Suprapubic skin (tissue), 4 donors: ENCODE data around the gene CMSS1. TPM values are rescaled to one million over a fixed set of nuclear protein-coding genes. Genes with fewer than 3 reads are reported as not detected.

Experiments
- DNase-seq, 2 donors: peaks; one replicate each; pipeline ENCODE4 v3.0.0-alpha.2; 2019; ENCODE audit warnings: low spot score in 2 of 2
- H3K27ac ChIP-seq: fragments of 200-600 bp; sonication (generic); one replicate; pipeline ENCODE4 v1.5.1; 2019
- H3K27me3 ChIP-seq: fragments of 200-600 bp; sonication (generic); one replicate; pipeline ENCODE4 v1.5.1; 2019
- H3K36me3 ChIP-seq: fragments of 200-600 bp; sonication (generic); one replicate; pipeline ENCODE4 v1.5.1; 2019
- H3K4me1 ChIP-seq: fragments of 200-600 bp; sonication (generic); one replicate; pipeline ENCODE4 v1.5.1; 2019
- H3K4me3 ChIP-seq: fragments of 200-600 bp; sonication (generic); one replicate; pipeline ENCODE4 v1.5.1; 2019; ENCODE audit warnings: mild to moderate bottlenecking
- H3K9me3 ChIP-seq: fragments of 200-600 bp; sonication (generic); one replicate; pipeline ENCODE4 v1.5.1; 2019
- EP300 ChIP-seq: sonication (generic); formaldehyde crosslinking; IDR thresholded peaks from one replicate; pipeline ENCODE4 v1.6.1; 2017; ENCODE audit warnings: antibody characterized with exemption
- POLR2A ChIP-seq, 2 donors: fragments of 450-650 bp; IDR thresholded peaks; one replicate each; pipeline ENCODE4 v1.6.1; 2017; ENCODE audit warnings: antibody characterized with exemption in 2 of 2, mild to moderate bottlenecking in 2 of 2, moderate library complexity in 2 of 2
- POLR2AphosphoS5 ChIP-seq, 3 donors: sonication (generic); formaldehyde crosslinking; IDR thresholded peaks; one replicate each; pipeline ENCODE4 v1.6.1; 2017; ENCODE audit warnings: antibody characterized with exemption in 3 of 3
- WGBS: methylation state at CpG from one replicate; pipeline ENCODE4 v1.1.5; 2018; 5-methylcytosine and 5-hydroxymethylcytosine counted together
- total RNA-seq, 4 donors: library from RNA; depleted of rRNA; stranded (reverse); fragments of >200 nt; gene quantifications; one replicate each; pipeline ENCODE4 v1.1.0, GENCODE V29; 2016
- TF ChIP-seq, protein P1 (sequence below), 2 donors: fragments of 200-600 bp in 1 of 2; fragments of 450-650 bp in 1 of 2; sonication (generic) in 1 of 2; IDR thresholded peaks; one replicate each; pipeline ENCODE4 v1.5.1; 2016 to 2019; ENCODE audit warnings: antibody characterized with exemption in 2 of 2, mild to moderate bottlenecking in 1 of 2, moderate library complexity in 1 of 2

The CMSS1 gene
- total RNA-seq, 4 donors from 2014 or later, result 13.2 to 17.1 (median 13.5) TPM

DNA sequence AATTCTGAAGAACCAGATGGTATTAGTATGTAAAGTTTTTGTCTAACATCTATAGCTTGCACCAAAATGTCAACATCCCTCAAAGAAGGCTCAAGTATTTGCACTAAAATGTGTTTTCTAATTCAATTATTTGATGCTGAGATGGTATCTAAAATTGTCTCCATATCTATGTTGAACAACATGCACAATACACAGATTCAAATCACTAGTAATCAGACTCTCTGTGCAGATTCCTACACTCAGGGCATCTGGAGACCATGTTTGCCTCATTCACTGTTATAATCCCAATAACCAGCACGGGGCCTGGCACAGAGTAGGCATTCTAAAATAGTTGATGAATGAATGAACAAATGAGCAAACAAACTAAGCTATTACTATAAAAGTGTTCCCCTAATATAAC is 294.1 kb downstream of the CMSS1 start:
- 59% methylated on average over 1 of the region's 1 CpG for WGBS
- Histone ChIP-seq H3K4me3 (no peak overlapping the region), H3K27ac (no peak overlapping the region), H3K9me3 (no peaks in the 10 kb centered on the region), H3K36me3 (no peaks in the 10 kb centered on the region), H3K27me3 (no peaks in the 10 kb centered on the region), H3K4me1 (peaks cover 23% of the 10 kb centered on the region)
- TF ChIP-seq POLR2AphosphoS5 (IDR thresholded peaks at IDR 0.05) (no peak), EP300 (no peak), POLR2A (IDR thresholded peaks at IDR 0.05) (no peak)
- TF ChIP-seq, protein P1, sequence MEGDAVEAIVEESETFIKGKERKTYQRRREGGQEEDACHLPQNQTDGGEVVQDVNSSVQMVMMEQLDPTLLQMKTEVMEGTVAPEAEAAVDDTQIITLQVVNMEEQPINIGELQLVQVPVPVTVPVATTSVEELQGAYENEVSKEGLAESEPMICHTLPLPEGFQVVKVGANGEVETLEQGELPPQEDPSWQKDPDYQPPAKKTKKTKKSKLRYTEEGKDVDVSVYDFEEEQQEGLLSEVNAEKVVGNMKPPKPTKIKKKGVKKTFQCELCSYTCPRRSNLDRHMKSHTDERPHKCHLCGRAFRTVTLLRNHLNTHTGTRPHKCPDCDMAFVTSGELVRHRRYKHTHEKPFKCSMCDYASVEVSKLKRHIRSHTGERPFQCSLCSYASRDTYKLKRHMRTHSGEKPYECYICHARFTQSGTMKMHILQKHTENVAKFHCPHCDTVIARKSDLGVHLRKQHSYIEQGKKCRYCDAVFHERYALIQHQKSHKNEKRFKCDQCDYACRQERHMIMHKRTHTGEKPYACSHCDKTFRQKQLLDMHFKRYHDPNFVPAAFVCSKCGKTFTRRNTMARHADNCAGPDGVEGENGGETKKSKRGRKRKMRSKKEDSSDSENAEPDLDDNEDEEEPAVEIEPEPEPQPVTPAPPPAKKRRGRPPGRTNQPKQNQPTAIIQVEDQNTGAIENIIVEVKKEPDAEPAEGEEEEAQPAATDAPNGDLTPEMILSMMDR (IDR thresholded peaks at IDR 0.05), result no peak
- DNase-seq, result no peak

DNA sequence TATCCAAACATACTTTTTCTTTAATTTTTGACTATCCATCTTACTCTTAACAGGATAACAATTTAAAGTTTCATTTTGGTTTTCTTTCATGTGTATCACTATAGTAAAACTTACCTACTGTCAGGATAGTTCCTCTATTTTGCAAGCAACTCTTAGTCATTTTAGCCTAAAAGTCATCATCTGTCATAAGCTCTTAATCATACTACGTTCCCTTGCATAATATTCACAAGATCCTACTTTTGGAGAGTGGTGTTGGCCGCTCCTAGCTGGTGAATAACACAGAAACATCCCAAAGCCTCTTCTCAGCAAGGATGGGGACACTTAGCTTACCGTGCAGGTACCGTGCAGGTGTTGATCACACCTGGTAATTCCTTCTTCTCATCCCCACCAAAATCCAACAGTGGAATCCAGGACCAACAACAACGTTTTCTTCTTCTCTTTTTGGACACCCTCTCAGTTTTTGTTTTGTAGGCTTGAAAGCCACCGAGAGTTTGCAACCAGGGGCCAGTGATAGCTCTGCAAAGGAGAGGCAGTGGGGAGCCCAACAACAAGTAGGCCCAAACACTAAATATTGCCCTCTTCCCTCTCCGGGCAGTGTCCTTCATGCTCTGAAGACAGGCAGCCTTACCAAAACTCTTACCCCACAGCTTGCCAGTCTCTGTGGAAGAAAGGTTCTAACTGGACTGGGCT is 296.2 kb downstream of the CMSS1 start:
- Histone ChIP-seq H3K4me1 (peaks cover 9% of the 10 kb centered on the region), H3K36me3 (no peaks in the 10 kb centered on the region), H3K27ac (peak overlapping the region; percentile 67), H3K4me3 (no peak overlapping the region), H3K9me3 (no peaks in the 10 kb centered on the region), H3K27me3 (no peaks in the 10 kb centered on the region)
- 70% methylated on average over 7 of the region's 7 CpGs for WGBS
- TF ChIP-seq POLR2A (IDR thresholded peaks at IDR 0.05), result no peak
- no peak for TF ChIP-seq EP300
- no peak for TF ChIP-seq POLR2AphosphoS5 (IDR thresholded peaks at IDR 0.05)
- no peak for DNase-seq

DNA sequence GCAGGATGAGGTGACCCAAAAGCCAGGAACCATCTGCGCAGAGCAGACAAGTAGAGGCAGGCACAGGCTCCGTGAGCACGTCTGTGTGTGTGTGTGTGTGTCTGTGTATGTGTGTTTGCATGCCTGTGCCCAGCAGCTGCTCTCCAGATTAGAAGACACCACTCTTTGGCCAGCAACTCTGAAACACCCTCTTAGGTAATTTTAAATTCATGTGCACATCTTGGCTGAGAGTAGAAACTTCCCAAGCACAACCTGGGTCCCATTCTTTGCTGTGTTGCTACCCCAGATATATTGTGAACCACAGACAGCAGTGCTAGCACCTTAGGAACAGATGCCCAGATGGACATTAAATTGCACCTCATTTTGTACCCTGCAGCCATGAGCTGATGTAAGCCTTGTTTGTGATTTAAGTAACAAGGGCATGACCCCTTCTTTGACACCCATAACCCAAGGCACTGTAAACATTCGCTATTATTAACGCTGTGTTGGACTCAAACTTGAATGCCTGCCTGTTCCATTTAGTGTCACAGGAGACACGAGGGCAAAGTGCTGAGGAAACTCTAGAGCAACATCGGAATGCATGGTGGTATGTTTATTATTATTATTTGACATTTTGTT is 296.9 kb downstream of the CMSS1 start, which contains the start of gene FILIP1L:
FILIP1L (minus strand) TSS at position 89 of the 618 bp plus-strand sequence.
- H3K4me1 ChIP-seq, result peaks cover 9% of the 10 kb centered on the region
- WGBS, result 53% methylated on average over 6 of the region's 7 CpGs

DNA sequence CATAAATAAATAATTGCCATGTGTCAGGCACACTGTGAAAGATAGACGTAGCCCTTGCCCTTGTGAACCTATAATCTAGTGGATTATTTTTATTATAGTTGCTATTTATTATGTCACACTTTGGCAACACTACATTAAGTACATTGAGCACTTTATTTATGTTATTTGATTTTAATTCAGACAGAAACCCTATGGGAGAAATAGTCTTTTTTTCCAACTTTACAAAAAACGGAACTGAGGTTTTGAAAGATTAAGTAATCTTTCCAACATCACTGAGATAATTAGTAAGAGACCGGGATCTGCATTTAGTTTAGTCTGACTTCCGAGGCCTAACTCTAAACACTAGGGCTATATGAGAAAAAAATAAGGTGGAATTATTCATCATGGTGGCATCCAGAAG is 299.4 kb downstream of the CMSS1 start:
- no peak for TF ChIP-seq POLR2AphosphoS5 (IDR thresholded peaks at IDR 0.05)
- TF ChIP-seq, protein P1 (IDR thresholded peaks at IDR 0.05), result no peak
- TF ChIP-seq EP300, result no peak
- TF ChIP-seq POLR2A (IDR thresholded peaks at IDR 0.05), result no peak
- no peak for DNase-seq
- WGBS, result 87% methylated on average over 4 of the region's 4 CpGs

More for the DNA sequence above, 296.9 kb downstream of the CMSS1 start, which contains the start of gene FILIP1L:
- no peak within 1 kb of the TSS for H3K4me3 ChIP-seq
- TF ChIP-seq, protein P1 (IDR thresholded peaks at IDR 0.05), result no peak
- no peak for TF ChIP-seq POLR2AphosphoS5 (IDR thresholded peaks at IDR 0.05)
- no peak for TF ChIP-seq EP300
- TF ChIP-seq POLR2A (IDR thresholded peaks at IDR 0.05), result no peak
- no peaks in the 10 kb centered on the region for H3K27me3 ChIP-seq
- no peaks in the 10 kb centered on the region for H3K36me3 ChIP-seq
- peak within 1 kb of the TSS; percentile 67 for H3K27ac ChIP-seq
- DNase-seq, result no peak
- H3K9me3 ChIP-seq, result no peaks in the 10 kb centered on the region

DNA sequence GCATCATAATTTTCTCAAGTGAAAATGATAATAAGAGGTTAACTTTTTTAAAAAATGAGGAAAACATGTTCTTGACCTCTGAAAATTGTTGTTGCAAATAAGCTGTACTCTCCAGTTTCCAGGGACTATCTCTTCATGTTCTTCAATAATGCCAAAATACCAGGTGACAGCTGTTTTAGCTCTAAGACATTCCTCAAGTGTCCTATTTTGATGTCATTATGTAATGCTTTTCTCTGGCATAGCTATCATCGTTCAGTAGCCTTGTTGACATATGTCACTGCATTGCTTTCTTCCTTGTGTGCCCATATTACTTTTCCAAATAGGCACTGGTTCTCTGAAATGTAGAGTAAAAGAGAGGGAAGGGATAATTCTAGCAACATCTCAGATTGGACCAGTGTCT is 302.4 kb downstream of the CMSS1 start:
- Histone ChIP-seq H3K27me3 (no peaks in the 10 kb centered on the region), H3K4me3 (no peak overlapping the region), H3K27ac (no peak overlapping the region), H3K9me3 (no peaks in the 10 kb centered on the region), H3K36me3 (no peaks in the 10 kb centered on the region), H3K4me1 (no peaks in the 10 kb centered on the region)
- 48% methylated on average over 1 of the region's 1 CpG for WGBS
- TF ChIP-seq, protein P1 (IDR thresholded peaks at IDR 0.05), result no peak
- TF ChIP-seq POLR2A (IDR thresholded peaks at IDR 0.05) (no peak), POLR2AphosphoS5 (IDR thresholded peaks at IDR 0.05) (no peak), EP300 (no peak)
- DNase-seq, result no peak

More for the DNA sequence above, 299.4 kb downstream of the CMSS1 start:
- peaks cover 9% of the 10 kb centered on the region for H3K4me1 ChIP-seq
- no peaks in the 10 kb centered on the region for H3K36me3 ChIP-seq
- no peak overlapping the region for H3K27ac ChIP-seq
- no peak overlapping the region for H3K4me3 ChIP-seq
- H3K9me3 ChIP-seq, result no peaks in the 10 kb centered on the region
- H3K27me3 ChIP-seq, result no peaks in the 10 kb centered on the region
